Psoas muscle (tissue), 8 donors: ENCODE data around the gene SH3BP2. TPM values are rescaled to one million over a fixed set of nuclear protein-coding genes. Genes with fewer than 3 reads are reported as not detected.
A peak's percentile ranks its signal among the peaks of the same experiment; 100 is the strongest.

Experiments
- ATAC-seq, 4 donors: fragments of 200-7000 bp; cut with Tn5 transposase; one replicate each; pipeline ENCODE4 v1.9.1; 2020; ENCODE audit warnings: moderate library complexity in 3 of 4, mild to moderate bottlenecking in 2 of 4
- DNase-seq, 2 donors: peaks; one replicate each; pipeline ENCODE4 v3.0.0-alpha.2; 2020
- H3K27ac ChIP-seq: fragments of 200-600 bp; one replicate; pipeline ENCODE4 v1.8.0; 2022
- H3K27me3 ChIP-seq, 3 donors: fragments of 200-600 bp in 1 of 3; one replicate each; pipeline versions ENCODE4 v1.6.1 to v1.8.0; 2013 to 2022; ENCODE audit warnings: low read length in 2 of 3, mild to moderate bottlenecking in 2 of 3, moderate library complexity in 1 of 3; ENCODE audit not compliant: insufficient read depth in 3 of 3
- H3K36me3 ChIP-seq, 2 donors: fragments of 200-600 bp in 1 of 2; one replicate each; pipeline versions ENCODE4 v1.6.1 to v1.8.0; 2013 to 2022; ENCODE audit warnings: low read depth in 1 of 2, mild to moderate bottlenecking in 1 of 2, moderate library complexity in 1 of 2; ENCODE audit not compliant: insufficient read depth in 1 of 2
- H3K4me1 ChIP-seq: fragments of 200-600 bp; one replicate; pipeline ENCODE4 v1.8.0; 2022
- H3K4me3 ChIP-seq: fragments of 200-600 bp; one replicate; pipeline ENCODE4 v1.8.0; 2022; ENCODE audit warnings: mild to moderate bottlenecking
- H3K9me3 ChIP-seq: fragments of 200-600 bp; one replicate; pipeline ENCODE4 v1.8.0; 2022
- CTCF ChIP-seq: fragments of 200-600 bp; IDR thresholded peaks from one replicate; pipeline ENCODE4 v1.8.0; 2022; ENCODE audit warnings: antibody characterized with exemption
- WGBS, 3 donors: extraction: QIAGEN DNeasy Blood & Tissue Kit; methylation state at CpG; one replicate each; pipeline versions ENCODE4 v1.1.6 to v1.1.7; 2013; 5-methylcytosine and 5-hydroxymethylcytosine counted together
- intact Hi-C, 2 donors: fragments of 100-400 bp; cut with DNase I; formaldehyde crosslinking; loops; one replicate each; pipeline versions ENCODE4 v1.11.0 to v1.14.2; 2022
- polyA plus RNA-seq, 3 donors: library from polyadenylated mRNA; stranded (reverse); fragments of 200-250 nt; gene quantifications; one replicate each; pipeline ENCODE4 v1.2.3, GENCODE V29; 2013
- total RNA-seq, 4 donors: library from RNA; stranded (reverse); fragmentation: NEBNext Ultra II Directional in 2 of 4; extraction: Animal tissue kit (Norgen Biotek cat#: 25700) in 2 of 4; gene quantifications; one replicate each; pipeline versions ENCODE4 v1.2.1 to v1.2.4, GENCODE V29; 2021 to 2023
- donor health status: healthy with polysubstance abuse.
- donor health status: DM: no; HTN: no; CAD: no; lungs with moderate emphysema.
- donor health status: Bipolar disorder and iron deficiency.
- donor health status: healthy.
- donor health status: DM: yes; HTN: yes; CAD: no.
- donor health status: DM: no; HTN: no; CAD: no.
- donor health status: DM: no; HTN: no; CAD: no.
- donor health status: DM: yes; HTN: yes; CAD: no.

Gene SH3BP2
- total and polyA plus RNA-seq, 7 donors = 7.1 to 18.1 (median 13.1) TPM

GRCh38 chr4:2855584-2855983 lies 62.7 kb downstream of the SH3BP2 start:
- intact Hi-C loops = no loop called here

GRCh38 chr4:2856266-2856665 lies 63.4 kb downstream of the SH3BP2 start:
- Histone ChIP-seq H3K36me3 (peaks cover 3 to 11% of the 10 kb centered on the region in 2 donors), H3K4me3 (peak overlapping the region; percentile 23), H3K4me1 (peaks cover 86% of the 10 kb centered on the region), H3K9me3 (no peaks in the 10 kb centered on the region), H3K27ac (peak overlapping the region; percentile 81), H3K27me3 (no peaks in the 10 kb centered on the region)
- ATAC-seq (no peak), DNase-seq (no peak)
- TF ChIP-seq CTCF = no peak
- intact Hi-C loops = no loop called here
- WGBS, 3 donors = 86 to 94% (median 88%) methylated on average over 3 of the region's 3 CpGs

More at GRCh38 chr4:2855584-2855983, 62.7 kb downstream of the SH3BP2 start:
- H3K9me3 ChIP-seq = no peaks in the 10 kb centered on the region
- TF ChIP-seq CTCF = no peak
- H3K27me3 ChIP-seq = no peaks in the 10 kb centered on the region
- peak in 1 of 4 donors; percentile 21 for ATAC-seq
- no peak for DNase-seq
- H3K27ac ChIP-seq = peak overlapping the region; percentile 81
- 66 to 81% (median 68%) methylated on average over 5 of the region's 5 CpGs for WGBS, 3 donors
- peaks cover 3 to 11% of the 10 kb centered on the region in 2 donors for H3K36me3 ChIP-seq
- peaks cover 82% of the 10 kb centered on the region for H3K4me1 ChIP-seq
- H3K4me3 ChIP-seq = peak overlapping the region; percentile 23

- Histone ChIP-seq H3K36me3 (peaks cover 3 to 11% of the 10 kb centered on the region in 2 donors), H3K27ac (peak overlapping the region; percentile 81), H3K4me1 (peaks cover 89% of the 10 kb centered on the region), H3K9me3 (no peaks in the 10 kb centered on the region), H3K4me3 (no peak overlapping the region), H3K27me3 (no peaks in the 10 kb centered on the region)
- intact Hi-C loops = no loop called here
- TF ChIP-seq CTCF = no peak
- ATAC-seq = no peak
- WGBS, 3 donors = 81 to 89% (median 81%) methylated on average over 5 of the region's 5 CpGs
- DNase-seq = no peak
Measured at GRCh38 chr4:2857349-2857927, 64.6 kb downstream of the SH3BP2 start.

GRCh38 chr4:2858451-2859217 lies 65.7 kb downstream of the SH3BP2 start:
- intact Hi-C loops = no loop called here

More at GRCh38 chr4:2858451-2859217, 65.7 kb downstream of the SH3BP2 start:
- no peak overlapping the region for H3K4me3 ChIP-seq
- peaks cover 3 to 5% of the 10 kb centered on the region in 2 donors for H3K36me3 ChIP-seq
- no peaks in the 10 kb centered on the region for H3K27me3 ChIP-seq
- H3K4me1 ChIP-seq = peaks cover 90% of the 10 kb centered on the region
- TF ChIP-seq CTCF = no peak
- no peaks in the 10 kb centered on the region for H3K9me3 ChIP-seq
- H3K27ac ChIP-seq = peak overlapping the region; percentile 81
- ATAC-seq = peak; percentile 49 to 85 (median 78)
- DNase-seq = no peak
- WGBS, 3 donors = 42 to 53% (median 48%) methylated on average over 7 of the region's 7 CpGs
